ENCODE measurements around the gene ARL14.
A peak's percentile ranks its signal among the peaks of the same experiment; 100 is the strongest.

The ARL14 gene

DNA sequence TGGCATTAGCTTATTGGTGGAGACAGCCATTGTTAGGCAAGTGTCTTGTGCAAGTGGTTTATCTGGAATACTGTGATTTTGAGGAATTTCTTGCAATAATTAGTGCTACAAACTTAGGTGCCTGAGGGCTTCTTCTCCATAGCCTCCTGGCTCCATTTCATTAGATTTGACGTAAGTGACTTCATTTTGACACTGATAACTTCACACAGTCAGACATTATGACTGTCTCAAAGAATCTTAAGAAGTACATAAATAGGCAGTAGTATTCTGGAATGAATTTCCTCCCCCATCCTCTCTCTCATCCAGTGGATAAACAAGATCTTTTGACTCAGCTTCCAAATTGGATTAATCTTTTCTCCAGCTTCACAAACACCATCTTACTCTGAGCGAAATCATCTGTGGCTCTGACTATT lies 19.0 kb downstream of the ARL14 start:
- TF ChIP-seq, protein P1, sequence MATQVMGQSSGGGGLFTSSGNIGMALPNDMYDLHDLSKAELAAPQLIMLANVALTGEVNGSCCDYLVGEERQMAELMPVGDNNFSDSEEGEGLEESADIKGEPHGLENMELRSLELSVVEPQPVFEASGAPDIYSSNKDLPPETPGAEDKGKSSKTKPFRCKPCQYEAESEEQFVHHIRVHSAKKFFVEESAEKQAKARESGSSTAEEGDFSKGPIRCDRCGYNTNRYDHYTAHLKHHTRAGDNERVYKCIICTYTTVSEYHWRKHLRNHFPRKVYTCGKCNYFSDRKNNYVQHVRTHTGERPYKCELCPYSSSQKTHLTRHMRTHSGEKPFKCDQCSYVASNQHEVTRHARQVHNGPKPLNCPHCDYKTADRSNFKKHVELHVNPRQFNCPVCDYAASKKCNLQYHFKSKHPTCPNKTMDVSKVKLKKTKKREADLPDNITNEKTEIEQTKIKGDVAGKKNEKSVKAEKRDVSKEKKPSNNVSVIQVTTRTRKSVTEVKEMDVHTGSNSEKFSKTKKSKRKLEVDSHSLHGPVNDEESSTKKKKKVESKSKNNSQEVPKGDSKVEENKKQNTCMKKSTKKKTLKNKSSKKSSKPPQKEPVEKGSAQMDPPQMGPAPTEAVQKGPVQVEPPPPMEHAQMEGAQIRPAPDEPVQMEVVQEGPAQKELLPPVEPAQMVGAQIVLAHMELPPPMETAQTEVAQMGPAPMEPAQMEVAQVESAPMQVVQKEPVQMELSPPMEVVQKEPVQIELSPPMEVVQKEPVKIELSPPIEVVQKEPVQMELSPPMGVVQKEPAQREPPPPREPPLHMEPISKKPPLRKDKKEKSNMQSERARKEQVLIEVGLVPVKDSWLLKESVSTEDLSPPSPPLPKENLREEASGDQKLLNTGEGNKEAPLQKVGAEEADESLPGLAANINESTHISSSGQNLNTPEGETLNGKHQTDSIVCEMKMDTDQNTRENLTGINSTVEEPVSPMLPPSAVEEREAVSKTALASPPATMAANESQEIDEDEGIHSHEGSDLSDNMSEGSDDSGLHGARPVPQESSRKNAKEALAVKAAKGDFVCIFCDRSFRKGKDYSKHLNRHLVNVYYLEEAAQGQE (IDR thresholded peaks at IDR 0.05; ENCODE audit: insufficient read depth in 1 of 2, low read depth in 2 of 2, low read length in 2 of 2) = no peak
- TF ChIP-seq TAF1 (IDR thresholded peaks at IDR 0.05; ENCODE audit: borderline replicate concordance, insufficient read depth, low read length) = no peak
- no peak for TF ChIP-seq FOXP2 (optimal IDR thresholded peaks at IDR 0.05; ENCODE audit: borderline replicate concordance, extremely low read depth, extremely low read length, insufficient read depth)
- TF ChIP-seq POLR2AphosphoS5 (IDR thresholded peaks at IDR 0.05; ENCODE audit: low read depth, low read length) = no peak
- no peak for TF ChIP-seq SIN3A (IDR thresholded peaks at IDR 0.05; ENCODE audit: borderline replicate concordance, insufficient read depth, low read length)

DNA sequence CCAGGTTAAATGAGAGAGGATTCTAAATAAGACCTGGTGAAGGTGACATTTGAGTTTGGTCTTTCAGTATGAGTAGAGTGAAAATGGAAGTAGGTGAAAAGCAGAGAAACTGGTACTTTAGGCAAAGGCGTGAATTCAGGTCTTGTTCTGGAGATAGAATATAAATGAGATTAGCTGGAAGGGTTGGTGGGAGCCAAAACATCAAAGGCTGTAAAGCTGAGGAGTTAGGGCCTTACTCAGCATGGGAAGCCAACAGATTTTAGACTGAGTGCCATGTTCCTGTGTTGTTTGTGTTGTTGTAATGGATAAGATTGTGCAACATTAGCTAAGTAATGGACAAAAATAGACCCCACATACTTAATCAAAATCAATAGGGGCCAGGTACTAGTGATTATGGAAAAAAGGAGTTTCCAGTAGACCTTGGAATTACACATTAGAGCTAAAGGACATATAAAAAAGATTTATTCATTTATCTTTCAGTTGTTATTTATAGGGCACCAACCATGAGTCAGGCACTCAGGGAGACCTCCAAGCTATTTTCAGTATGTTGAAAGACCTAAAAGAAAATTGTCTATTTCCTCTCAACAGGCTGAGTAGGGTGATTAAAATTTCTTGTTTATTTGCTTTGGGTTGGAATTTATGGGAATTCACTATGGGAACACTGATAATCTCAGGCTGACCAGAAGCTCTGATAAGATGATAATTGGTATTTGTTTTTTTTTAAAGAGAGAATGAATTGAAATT lies 20.8 kb downstream of the ARL14 start:
- TF ChIP-seq FOXP2 (optimal IDR thresholded peaks at IDR 0.05; ENCODE audit: borderline replicate concordance, extremely low read depth, extremely low read length, insufficient read depth) = no peak
- TF ChIP-seq TAF1 (IDR thresholded peaks at IDR 0.05; ENCODE audit: borderline replicate concordance, insufficient read depth, low read length) = peak; percentile 28; the same call in 1 of the 2 replicates

DNA sequence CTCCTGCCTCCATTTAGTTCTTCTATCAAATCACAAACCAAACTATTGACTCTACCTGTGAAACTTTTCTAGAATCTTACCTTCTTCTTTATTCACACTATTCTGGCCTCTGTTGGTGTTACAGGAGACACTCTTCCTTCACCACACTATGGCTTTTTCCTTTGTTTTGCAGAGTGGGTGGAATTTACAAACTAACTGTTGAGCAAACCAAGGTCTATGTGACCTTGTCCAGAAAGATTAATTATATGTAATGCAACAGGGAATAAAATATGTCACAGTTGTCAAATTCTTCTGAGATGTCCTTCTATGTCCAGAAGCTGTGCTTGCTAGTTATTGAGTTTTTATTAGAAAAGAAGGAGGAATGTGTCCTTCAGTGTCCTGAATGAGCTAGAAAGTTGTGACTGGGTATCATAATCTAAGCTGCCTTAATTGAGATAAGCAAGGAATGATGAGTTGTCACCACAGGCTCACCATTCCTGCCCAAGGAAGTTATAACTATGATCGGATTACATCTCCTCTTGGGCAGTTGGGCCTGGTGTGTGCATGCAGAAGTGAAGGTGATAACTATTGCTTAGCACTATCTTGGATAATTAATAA lies 21.7 kb downstream of the ARL14 start:
- no peak for TF ChIP-seq SIN3A (IDR thresholded peaks at IDR 0.05; ENCODE audit: borderline replicate concordance, insufficient read depth, low read length)
- TF ChIP-seq FOXP2 (optimal IDR thresholded peaks at IDR 0.05; ENCODE audit: borderline replicate concordance, extremely low read depth, extremely low read length, insufficient read depth) = no peak
- TF ChIP-seq TAF1 (IDR thresholded peaks at IDR 0.05; ENCODE audit: borderline replicate concordance, insufficient read depth, low read length) = no peak
- TF ChIP-seq, protein P1 (IDR thresholded peaks at IDR 0.05; ENCODE audit: insufficient read depth in 1 of 2, low read depth in 2 of 2, low read length in 2 of 2) = no peak
- no peak for TF ChIP-seq POLR2AphosphoS5 (IDR thresholded peaks at IDR 0.05; ENCODE audit: low read depth, low read length)

DNA sequence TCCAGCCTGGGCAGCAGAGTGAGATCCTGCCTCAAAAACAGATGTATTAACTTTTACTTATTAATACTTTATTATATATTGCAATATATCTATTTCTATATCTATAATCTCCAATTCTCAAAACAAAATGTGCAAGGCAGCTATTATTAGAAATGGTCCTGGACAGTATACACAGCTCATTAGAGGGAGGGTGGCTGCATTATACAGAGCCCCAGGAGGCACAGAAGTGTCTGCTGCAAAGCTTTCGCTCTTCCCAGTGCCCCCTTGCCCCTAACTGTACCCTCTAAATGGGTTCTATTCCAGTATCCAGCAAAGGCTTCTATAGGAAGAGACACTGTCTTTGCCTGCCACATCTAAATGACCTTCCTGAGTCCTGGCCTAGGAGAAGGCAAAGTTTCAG lies 24.5 kb downstream of the ARL14 start:
- TF ChIP-seq FOXP2 (optimal IDR thresholded peaks at IDR 0.05; ENCODE audit: borderline replicate concordance, extremely low read depth, extremely low read length, insufficient read depth) = no peak
- no peak for TF ChIP-seq POLR2AphosphoS5 (IDR thresholded peaks at IDR 0.05; ENCODE audit: low read depth, low read length)
- TF ChIP-seq TAF1 (IDR thresholded peaks at IDR 0.05; ENCODE audit: borderline replicate concordance, insufficient read depth, low read length) = no peak
- TF ChIP-seq, protein P1 (IDR thresholded peaks at IDR 0.05; ENCODE audit: insufficient read depth in 1 of 2, low read depth in 2 of 2, low read length in 2 of 2) = no peak
- TF ChIP-seq SIN3A (IDR thresholded peaks at IDR 0.05; ENCODE audit: borderline replicate concordance, insufficient read depth, low read length) = no peak

DNA sequence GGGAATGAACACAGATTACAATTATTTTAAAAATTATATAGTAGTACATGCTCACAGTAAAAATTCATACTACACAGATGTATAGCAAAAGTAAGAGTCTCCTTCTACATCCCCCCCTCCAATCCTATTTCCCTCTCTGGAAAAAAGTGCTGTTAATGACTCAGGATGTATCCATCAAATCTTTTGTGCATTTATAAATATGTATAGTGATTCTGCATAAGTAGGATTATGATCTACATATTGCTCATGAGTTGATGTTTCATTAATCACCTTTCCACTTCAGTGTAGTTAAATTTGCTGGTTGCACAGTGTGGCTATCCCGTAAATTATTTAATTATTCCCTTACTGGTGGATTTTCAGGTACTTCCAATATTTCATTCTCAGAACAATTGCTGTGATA lies 25.3 kb downstream of the ARL14 start:
- TF ChIP-seq POLR2AphosphoS5 (IDR thresholded peaks at IDR 0.05; ENCODE audit: low read depth, low read length) (no peak), FOXP2 (optimal IDR thresholded peaks at IDR 0.05; ENCODE audit: borderline replicate concordance, extremely low read depth, extremely low read length, insufficient read depth) (no peak), TAF1 (IDR thresholded peaks at IDR 0.05; ENCODE audit: borderline replicate concordance, insufficient read depth, low read length) (no peak), SIN3A (IDR thresholded peaks at IDR 0.05; ENCODE audit: borderline replicate concordance, insufficient read depth, low read length) (no peak)
- TF ChIP-seq, protein P1 (IDR thresholded peaks at IDR 0.05; ENCODE audit: insufficient read depth in 1 of 2, low read depth in 2 of 2, low read length in 2 of 2) = no peak
